Calu3 (cell line): ENCODE data around the gene COMMD1. TPM values are rescaled to one million over a fixed set of nuclear protein-coding genes. Genes with fewer than 3 reads are reported as not detected.

Experiments used
- BruUV-seq: library from RNA; stranded (reverse); fragments of 400-500 nt; replicated peaks from 2 replicates; lab custom pipeline; 2021; lab: Mats Ljungman, UMichigan
- CTCF ChIA-PET: fragments of 300-600 bp; sonication (Branson Sonifier 250); formaldehyde crosslinking; loops from one replicate; lab custom pipeline; 2022; ENCODE audit warnings: antibody characterized with exemption; lab: Charles Lee
- DNase-seq: peaks from one replicate; pipeline ENCODE4 v3.0.0; 2022
- H3K27ac Mint-ChIP-seq: one replicate; pipeline ENCODE4 v1.8.0; 2022; ENCODE audit warnings: mixed read lengths; ENCODE audit not compliant: unreplicated experiment
- H3K27me3 Mint-ChIP-seq: one replicate; pipeline ENCODE4 v1.8.0; 2022; ENCODE audit warnings: mixed read lengths; ENCODE audit not compliant: unreplicated experiment
- H3K36me3 Mint-ChIP-seq: one replicate; pipeline ENCODE4 v1.8.0; 2022; ENCODE audit warnings: mild to moderate bottlenecking, moderate library complexity, mixed read lengths; ENCODE audit not compliant: insufficient read depth, unreplicated experiment
- H3K4me1 Mint-ChIP-seq: one replicate; pipeline ENCODE4 v1.8.0; 2022; ENCODE audit warnings: mild to moderate bottlenecking, low read depth, mixed read lengths; ENCODE audit not compliant: unreplicated experiment
- H3K4me3 Mint-ChIP-seq: one replicate; pipeline ENCODE4 v1.8.0; 2022; ENCODE audit warnings: mild to moderate bottlenecking, low read depth, moderate library complexity, mixed read lengths; ENCODE audit not compliant: unreplicated experiment
- H3K9me3 Mint-ChIP-seq: one replicate; pipeline ENCODE4 v1.8.0; 2022; ENCODE audit warnings: low read depth, mixed read lengths; ENCODE audit not compliant: unreplicated experiment
- CTCF ChIP-seq: fragments of 200-600 bp; IDR thresholded peaks from one replicate; pipeline ENCODE4 v1.8.0; 2022; ENCODE audit warnings: antibody characterized with exemption; ENCODE audit not compliant: unreplicated experiment
- intact Hi-C: fragments of 100-400 bp; cut with micrococcal nuclease; formaldehyde crosslinking; loops from one replicate; pipeline ENCODE4 v1.10.0; 2022; ENCODE audit not compliant: unreplicated experiment
- total RNA-seq: library from RNA; stranded (reverse); gene quantifications from 2 replicates; pipeline ENCODE4 v1.2.3, GENCODE V29; 2022

COMMD1 gene
- total RNA-seq, 1 experiment from 2014 or later = 19.4 TPM

DNA sequence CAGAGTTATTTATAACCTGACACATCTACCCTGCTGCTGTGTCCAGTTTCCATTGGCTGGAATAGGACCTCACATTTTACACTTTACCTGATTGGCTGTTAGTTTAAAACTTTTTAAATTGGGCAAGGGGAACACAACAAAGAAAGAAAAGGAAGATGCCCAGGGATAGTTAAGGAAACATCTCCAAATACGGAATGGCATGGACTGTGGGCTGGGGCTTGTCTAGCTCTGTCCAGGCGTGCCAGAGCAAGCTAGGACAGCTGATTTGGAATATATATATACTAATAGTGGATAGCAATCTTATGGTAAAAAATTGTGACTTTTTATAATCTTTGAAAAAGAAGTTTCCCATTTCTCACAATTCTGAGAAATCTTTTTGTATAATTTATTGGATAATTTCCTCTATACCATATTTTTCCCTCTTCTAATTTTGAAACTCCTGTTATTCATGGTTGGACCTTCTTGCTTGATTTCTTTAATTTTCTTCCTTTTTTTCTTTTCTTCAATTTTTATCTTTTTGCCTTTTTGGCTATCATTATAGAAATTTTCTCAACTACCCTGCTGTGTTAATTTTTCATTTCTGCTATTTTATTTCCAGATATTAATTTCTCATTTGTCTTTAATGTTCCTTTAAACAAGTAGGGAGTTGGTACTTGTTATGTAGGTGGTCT is 55.9 kb downstream of the COMMD1 start:
- no peak overlapping the region for H3K4me3 Mint-ChIP-seq
- CTCF ChIA-PET = no interaction called here
- H3K27ac Mint-ChIP-seq = no peak overlapping the region
- no peak for TF ChIP-seq CTCF
- H3K9me3 Mint-ChIP-seq = no peaks in the 10 kb centered on the region
- no peaks in the 10 kb centered on the region for H3K36me3 Mint-ChIP-seq
- intact Hi-C loops = no loop called here
- H3K27me3 Mint-ChIP-seq = no peaks in the 10 kb centered on the region
- no peak for DNase-seq
- H3K4me1 Mint-ChIP-seq = no peaks in the 10 kb centered on the region
- no TSS peak for BruUV-seq

- H3K27ac Mint-ChIP-seq = no peak overlapping the region
- H3K4me1 Mint-ChIP-seq = no peaks in the 10 kb centered on the region
- no peaks in the 10 kb centered on the region for H3K27me3 Mint-ChIP-seq
- no peaks in the 10 kb centered on the region for H3K9me3 Mint-ChIP-seq
- CTCF ChIA-PET = interaction anchor here (0.6 kb wide), 1 partner anchor 446 kb away, joined by 5 read pairs; no protein-coding TSS in a partner anchor
- no peak for TF ChIP-seq CTCF
- no TSS peak for BruUV-seq
- intact Hi-C loops = no loop called here
- no peak for DNase-seq
- no peak overlapping the region for H3K4me3 Mint-ChIP-seq
- no peaks in the 10 kb centered on the region for H3K36me3 Mint-ChIP-seq
Measured at GRCh38 chr2:61962095-61962984, 56.9 kb downstream of the COMMD1 start.

- H3K9me3 Mint-ChIP-seq = no peaks in the 10 kb centered on the region
- H3K27me3 Mint-ChIP-seq = no peaks in the 10 kb centered on the region
- intact Hi-C loops = no loop called here
- no peaks in the 10 kb centered on the region for H3K36me3 Mint-ChIP-seq
- no peak overlapping the region for H3K27ac Mint-ChIP-seq
- DNase-seq = no peak
- no peak for TF ChIP-seq CTCF
- BruUV-seq = no TSS peak
- H3K4me1 Mint-ChIP-seq = peaks cover 4% of the 10 kb centered on the region
- no peak overlapping the region for H3K4me3 Mint-ChIP-seq
- CTCF ChIA-PET = interaction anchor here (0.5 kb wide), 1 partner anchor 114 kb away, joined by 4 read pairs; no protein-coding TSS in a partner anchor
Measured at GRCh38 chr2:61966087-61966727, 60.7 kb downstream of the COMMD1 start.

GRCh38 chr2:61967262-61967661 is 61.8 kb downstream of the COMMD1 start:
- Mint-ChIP-seq H3K27ac (no peak overlapping the region), H3K4me3 (no peak overlapping the region), H3K36me3 (no peaks in the 10 kb centered on the region), H3K4me1 (peaks cover 5% of the 10 kb centered on the region), H3K9me3 (no peaks in the 10 kb centered on the region), H3K27me3 (no peaks in the 10 kb centered on the region)
- intact Hi-C loops = no loop called here
- DNase-seq = no peak
- no TSS peak for BruUV-seq
- CTCF ChIA-PET = no interaction called here
- no peak for TF ChIP-seq CTCF
